Measurements from ENCODE around the gene GMIP. TPM values are rescaled to one million over a fixed set of nuclear protein-coding genes. Genes with fewer than 3 reads are reported as not detected.

The GMIP gene
- total RNA-seq, 5 donors from 2014 or later (not counting 1 experiment from before 2014, with no cell fraction given): 99.5 to 148 (median 133) TPM

- ATAC-seq (replicated peaks in 1 of 4) (peak; percentile 82 to 88 (median 86)), DNase-seq (peak; percentile 59 to 89 (median 77))
- Histone ChIP-seq H3K9me3 (no peaks in the 10 kb centered on the region), H3K27ac (ENCODE audit: low read length) (peak within 1 kb of the TSS; percentile 76), H3K4me1 (ENCODE audit: control insufficient read depth in 1 of 2, extremely low read depth in 1 of 2, insufficient read depth in 2 of 2, low read length in 2 of 2) (peaks cover 7 to 36% of the 10 kb centered on the region in 2 experiments), H3K36me3 (ENCODE audit: control insufficient read depth in 2 of 2, extremely low read depth in 1 of 2, insufficient read depth in 1 of 2, low read length in 1 of 2) (peaks cover 4 to 26% of the 10 kb centered on the region in 2 donors), H3K27me3 (replicated peaks in 1 of 2; ENCODE audit: control insufficient read depth in 2 of 2, extremely low read depth in 1 of 2, insufficient read depth in 2 of 2, low read length in 1 of 2) (no peaks in the 10 kb centered on the region), H3K4me3 (ENCODE audit: control insufficient read depth in 1 of 2, extremely low read depth in 1 of 2, low read length in 1 of 2) (peak within 1 kb of the TSS; percentile 74 to 83)
- Mint-ChIP-seq H3K4me1 (peaks cover 26 to 34% (median 31%) of the 10 kb centered on the region in 3 donors), H3K27ac (peak within 1 kb of the TSS; percentile 96 to 97), H3K4me3 (peak within 1 kb of the TSS; percentile 94 to 97 (median 95)), H3K27me3 (no peaks in the 10 kb centered on the region), H3K9me3 (no peaks in the 10 kb centered on the region), H3K36me3 (peaks cover 26% of the 10 kb centered on the region)
- CTCF ChIA-PET: interaction anchor here in 1 of 2 donors (0.6 to 0.8 kb wide), 3 partner anchors 13 to 1583 kb away, joined by 3 to 5 read pairs (median 4); no protein-coding TSS in a partner anchor
- under 1% methylated on average over 80 of the region's 87 CpGs for WGBS (ENCODE audit: insufficient coverage)
- POLR2A ChIA-PET: interaction anchor here in 1 of 2 donors (0.8 kb wide), 1 partner anchor 16 kb away, joined by 9 read pairs; no protein-coding TSS in a partner anchor
Measured at GRCh38 chr19:19627621-19628500, 15.6 kb downstream of the GMIP start, which contains the start of gene LPAR2. Gene LPAR2 (minus strand): TSS chr19:19628220. CDS start chr19:19627275, 945 bp downstream.

GRCh38 chr19:19626516-19627472 is 16.7 kb downstream of the GMIP start:
- H3K27me3 Mint-ChIP-seq: no peaks in the 10 kb centered on the region
- H3K4me1 Mint-ChIP-seq: peaks cover 25 to 34% (median 31%) of the 10 kb centered on the region in 3 donors
- 90% methylated on average over 44 of the region's 48 CpGs for WGBS (ENCODE audit: insufficient coverage)
- Histone ChIP-seq H3K27me3 (replicated peaks in 1 of 2; ENCODE audit: control insufficient read depth in 2 of 2, extremely low read depth in 1 of 2, insufficient read depth in 2 of 2, low read length in 1 of 2) (no peaks in the 10 kb centered on the region), H3K4me3 (ENCODE audit: control insufficient read depth in 1 of 2, extremely low read depth in 1 of 2, low read length in 1 of 2) (peak overlapping the region; percentile 74 to 83), H3K36me3 (ENCODE audit: control insufficient read depth in 2 of 2, extremely low read depth in 1 of 2, insufficient read depth in 1 of 2, low read length in 1 of 2) (peaks cover 0 to 20% of the 10 kb centered on the region in 2 donors), H3K9me3 (no peaks in the 10 kb centered on the region), H3K27ac (ENCODE audit: low read length) (peak overlapping the region; percentile 61), H3K4me1 (ENCODE audit: control insufficient read depth in 1 of 2, extremely low read depth in 1 of 2, insufficient read depth in 2 of 2, low read length in 2 of 2) (peaks cover 7 to 36% of the 10 kb centered on the region in 2 experiments)
- H3K36me3 Mint-ChIP-seq: peaks cover 19% of the 10 kb centered on the region
- peak overlapping the region; percentile 96 to 97 for H3K27ac Mint-ChIP-seq
- no peaks in the 10 kb centered on the region for H3K9me3 Mint-ChIP-seq
- ATAC-seq (replicated peaks in 1 of 4): no peak
- ChIA-PET POLR2A (interaction anchor here in 1 of 2 donors (0.8 kb wide), 2 partner anchors 15 to 194 kb away, joined by 3 to 9 read pairs; no protein-coding TSS in a partner anchor), CTCF (interaction anchor here in 1 of 2 donors (0.5 to 0.6 kb wide), 2 partner anchors 40 to 241 kb away, joined by 3 read pairs; no protein-coding TSS in a partner anchor)
- H3K4me3 Mint-ChIP-seq: peak overlapping the region; percentile 94 to 97 (median 95)
- no peak for DNase-seq

- peak overlapping the region; percentile 27 to 34 for H3K27ac Mint-ChIP-seq
- DNase-seq (no peak), ATAC-seq (replicated peaks in 1 of 4) (no peak)
- Histone ChIP-seq H3K36me3 (ENCODE audit: control insufficient read depth in 2 of 2, extremely low read depth in 1 of 2, insufficient read depth in 1 of 2, low read length in 1 of 2) (peaks cover 4 to 13% of the 10 kb centered on the region in 2 donors), H3K27me3 (replicated peaks in 1 of 2; ENCODE audit: control insufficient read depth in 2 of 2, extremely low read depth in 1 of 2, insufficient read depth in 2 of 2, low read length in 1 of 2) (no peaks in the 10 kb centered on the region), H3K4me1 (ENCODE audit: control insufficient read depth in 1 of 2, extremely low read depth in 1 of 2, insufficient read depth in 2 of 2, low read length in 2 of 2) (peaks cover 7 to 40% of the 10 kb centered on the region in 2 experiments), H3K27ac (ENCODE audit: low read length) (no peak overlapping the region), H3K9me3 (no peaks in the 10 kb centered on the region), H3K4me3 (ENCODE audit: control insufficient read depth in 1 of 2, extremely low read depth in 1 of 2, low read length in 1 of 2) (no peak overlapping the region)
- peaks cover 23 to 41% (median 35%) of the 10 kb centered on the region in 3 donors for H3K4me1 Mint-ChIP-seq
- CTCF ChIA-PET: no interaction called here
- H3K27me3 Mint-ChIP-seq: no peaks in the 10 kb centered on the region
- H3K9me3 Mint-ChIP-seq: no peaks in the 10 kb centered on the region
- POLR2A ChIA-PET: no interaction called here
- 99% methylated on average over 19 of the region's 19 CpGs for WGBS (ENCODE audit: insufficient coverage)
- H3K4me3 Mint-ChIP-seq: no peak overlapping the region
- H3K36me3 Mint-ChIP-seq: peaks cover 16% of the 10 kb centered on the region
Measured at GRCh38 chr19:19624032-19624570, 19.4 kb downstream of the GMIP start.

- Mint-ChIP-seq H3K27me3 (no peaks in the 10 kb centered on the region), H3K27ac (peak overlapping the region in 1 of 2 donors; percentile 61), H3K36me3 (peaks cover 16% of the 10 kb centered on the region), H3K4me3 (no peak overlapping the region), H3K4me1 (peaks cover 28 to 43% (median 37%) of the 10 kb centered on the region in 3 donors), H3K9me3 (no peaks in the 10 kb centered on the region)
- 58% methylated on average over 2 of the region's 5 CpGs for WGBS (ENCODE audit: insufficient coverage)
- no peak for ATAC-seq (replicated peaks in 1 of 4)
- Histone ChIP-seq H3K27ac (ENCODE audit: low read length) (no peak overlapping the region), H3K4me3 (ENCODE audit: control insufficient read depth in 1 of 2, extremely low read depth in 1 of 2, low read length in 1 of 2) (no peak overlapping the region), H3K4me1 (ENCODE audit: control insufficient read depth in 1 of 2, extremely low read depth in 1 of 2, insufficient read depth in 2 of 2, low read length in 2 of 2) (peaks cover 7 to 38% of the 10 kb centered on the region in 2 experiments), H3K27me3 (replicated peaks in 1 of 2; ENCODE audit: control insufficient read depth in 2 of 2, extremely low read depth in 1 of 2, insufficient read depth in 2 of 2, low read length in 1 of 2) (no peaks in the 10 kb centered on the region), H3K9me3 (no peaks in the 10 kb centered on the region), H3K36me3 (ENCODE audit: control insufficient read depth in 2 of 2, extremely low read depth in 1 of 2, insufficient read depth in 1 of 2, low read length in 1 of 2) (peaks cover 4 to 13% of the 10 kb centered on the region in 2 donors)
- no peak for DNase-seq
- ChIA-PET CTCF (interaction anchor here in 1 of 2 donors (0.5 kb wide), 1 partner anchor 92 kb away, joined by 4 read pairs; no protein-coding TSS in a partner anchor), POLR2A (no interaction called here)
Measured at GRCh38 chr19:19623383-19623782, 20.1 kb downstream of the GMIP start.

- 98% methylated on average over 5 of the region's 7 CpGs for WGBS (ENCODE audit: insufficient coverage)
- H3K4me1 Mint-ChIP-seq: peaks cover 41 to 49% (median 48%) of the 10 kb centered on the region in 3 donors
- H3K9me3 Mint-ChIP-seq: no peaks in the 10 kb centered on the region
- H3K36me3 Mint-ChIP-seq: peaks cover 17% of the 10 kb centered on the region
- ATAC-seq (replicated peaks in 1 of 4) (no peak), DNase-seq (no peak)
- ChIA-PET CTCF (no interaction called here), POLR2A (interaction anchor here (0.6 to 1.4 kb wide), 2 partner anchors 10 to 73 kb away, joined by 4 to 6 read pairs; no protein-coding TSS in a partner anchor)
- no peaks in the 10 kb centered on the region for H3K27me3 Mint-ChIP-seq
- Histone ChIP-seq H3K4me1 (ENCODE audit: control insufficient read depth in 1 of 2, extremely low read depth in 1 of 2, insufficient read depth in 2 of 2, low read length in 2 of 2) (peaks cover 6 to 39% of the 10 kb centered on the region in 2 experiments), H3K36me3 (ENCODE audit: control insufficient read depth in 2 of 2, extremely low read depth in 1 of 2, insufficient read depth in 1 of 2, low read length in 1 of 2) (peaks cover 4 to 13% of the 10 kb centered on the region in 2 donors), H3K9me3 (no peaks in the 10 kb centered on the region), H3K4me3 (ENCODE audit: control insufficient read depth in 1 of 2, extremely low read depth in 1 of 2, low read length in 1 of 2) (no peak overlapping the region), H3K27ac (ENCODE audit: low read length) (no peak overlapping the region), H3K27me3 (replicated peaks in 1 of 2; ENCODE audit: control insufficient read depth in 2 of 2, extremely low read depth in 1 of 2, insufficient read depth in 2 of 2, low read length in 1 of 2) (no peaks in the 10 kb centered on the region)
- no peak overlapping the region for H3K4me3 Mint-ChIP-seq
- H3K27ac Mint-ChIP-seq: peak overlapping the region in 1 of 2 donors; percentile 34
Measured at GRCh38 chr19:19619849-19620210, 23.6 kb downstream of the GMIP start.
